GM13976 (cell line): ENCODE data around the gene SLC6A19.

ENCODE experiments used
- DNase-seq: peaks from one replicate; pipeline ENCODE4 v3.0.0; 2012; ENCODE audit warnings: low spot score
- CTCF ChIP-seq: IDR thresholded peaks from 2 replicates; pipeline ENCODE4 v1.5.1; 2012; ENCODE audit warnings: borderline replicate concordance, mild to moderate bottlenecking; ENCODE audit not compliant: insufficient read depth; ENCODE audit errors: extremely low read depth, missing control alignments, control extremely low read depth
- in situ Hi-C: fragments of 300-500 bp; cut with MboI; formaldehyde crosslinking; loops from one replicate; pipeline ENCODE4 v1.12.0; 2022; ENCODE audit warnings: low sequenced_read_pairs, mixed read lengths, inconsistent platforms; ENCODE audit not compliant: unreplicated experiment

The SLC6A19 gene

GRCh38 chr5:1187950-1188334, 13.5 kb upstream of the SLC6A19 start:
- DNase-seq: no peak
- no peak for TF ChIP-seq CTCF
- in situ Hi-C loops: no loop called here

- in situ Hi-C loops: no loop called here
- TF ChIP-seq CTCF: no peak
- no peak for DNase-seq
These were observed 12.9 kb upstream of the SLC6A19 start for GRCh38 chr5:1188464-1188863.

GRCh38 chr5:1189269-1189668, 12.1 kb upstream of the SLC6A19 start:
- DNase-seq: no peak
- in situ Hi-C loops: no loop called here
- no peak for TF ChIP-seq CTCF

- TF ChIP-seq CTCF: no peak
- DNase-seq: no peak
- in situ Hi-C loops: no loop called here
These were observed 11.1 kb upstream of the SLC6A19 start for GRCh38 chr5:1190278-1190677.

GRCh38 chr5:1190837-1191239, 10.6 kb upstream of the SLC6A19 start:
- no peak for DNase-seq
- in situ Hi-C loops: no loop called here
- TF ChIP-seq CTCF: no peak

GRCh38 chr5:1192971-1193590, 8.3 kb upstream of the SLC6A19 start:
- no peak for TF ChIP-seq CTCF
- in situ Hi-C loops: no loop called here
- no peak for DNase-seq
